ENCODE measurements around the gene NTN5. TPM values are rescaled to one million over a fixed set of nuclear protein-coding genes. Genes with fewer than 3 reads are reported as not detected.
A peak's percentile ranks its signal among the peaks of the same experiment; 100 is the strongest.

The NTN5 gene
- total and polyA plus RNA-seq, 12 donors: 0.11 to 2.4 (median 0.42) TPM; not detected in 3

GRCh38 chr19:48618916-48619691 lies 53.7 kb downstream of the NTN5 start, which contains the start of the genes RPL18 and SPHK2:
RPL18 (minus strand) TSS chr19:48619178; CDS start chr19:48619143, 35 bp downstream.
SPHK2 (plus strand) TSS chr19:48619506; CDS start chr19:48620515, 1,009 bp downstream.
- 0 to 1% (median 0%) methylated on average over 10 to 69 of the region's 69 CpGs for WGBS, 4 donors
- DNase-seq: peak; percentile 97 to 100 (median 98)
- Histone ChIP-seq H3K27me3 (no peaks in the 10 kb centered on the region), H3K27ac (peak within 1 kb of the TSS; percentile 84 to 96 (median 92)), H3K4me3 (peak within 1 kb of the TSS; percentile 38 to 97 (median 88)), H3K4me1 (replicated peaks in 1 of 2) (peaks cover 26 to 45% of the 10 kb centered on the region in 2 donors), H3K9me3 (replicated peaks in 1 of 3) (no peaks in the 10 kb centered on the region), H3K36me3 (replicated peaks in 1 of 2) (peaks cover 0 to 30% of the 10 kb centered on the region in 2 donors)
- intact Hi-C loops (cut with DNase I): no loop called here
- peak; percentile 86 to 98 for TF ChIP-seq POLR2A (IDR thresholded peaks at IDR 0.05)
- TF ChIP-seq CTCF (IDR thresholded peaks at IDR 0.05): peak in 1 of 6 experiments; percentile 14

- H3K27ac ChIP-seq: peak overlapping the region; percentile 47 to 96 (median 92)
- DNase-seq: peak in 5 of 7 donors; percentile 25 to 72 (median 50)
- H3K4me1 ChIP-seq (replicated peaks in 1 of 2): peaks cover 21 to 40% of the 10 kb centered on the region in 2 donors
- no peaks in the 10 kb centered on the region for H3K9me3 ChIP-seq (replicated peaks in 1 of 3)
- WGBS, 4 donors: 1 to 6% (median 2%) methylated on average over 10 to 18 of the region's 18 CpGs
- H3K27me3 ChIP-seq: no peaks in the 10 kb centered on the region
- intact Hi-C loops (cut with DNase I): no loop called here
- peak overlapping the region; percentile 38 to 97 (median 88) for H3K4me3 ChIP-seq
- peaks cover 0 to 30% of the 10 kb centered on the region in 2 donors for H3K36me3 ChIP-seq (replicated peaks in 1 of 2)
- TF ChIP-seq CTCF (IDR thresholded peaks at IDR 0.05): no peak
- TF ChIP-seq POLR2A (IDR thresholded peaks at IDR 0.05): no peak
Measured at GRCh38 chr19:48618278-48618915, 54.4 kb downstream of the NTN5 start.

- Histone ChIP-seq H3K27ac (peak overlapping the region in 2 of 5 donors; percentile 92 to 96), H3K4me3 (peak overlapping the region in 2 of 4 donors; percentile 82 to 97), H3K9me3 (replicated peaks in 1 of 3) (no peaks in the 10 kb centered on the region), H3K36me3 (replicated peaks in 1 of 2) (peaks cover 0 to 30% of the 10 kb centered on the region in 2 donors), H3K4me1 (replicated peaks in 1 of 2) (peaks cover 18 to 32% of the 10 kb centered on the region in 2 donors), H3K27me3 (no peaks in the 10 kb centered on the region)
- peak in 5 of 6 experiments; percentile 4 to 27 (median 14) for TF ChIP-seq CTCF (IDR thresholded peaks at IDR 0.05)
- no peak for TF ChIP-seq POLR2A (IDR thresholded peaks at IDR 0.05)
- WGBS, 4 donors: 48 to 54% (median 51%) methylated on average over 8 to 18 of the region's 18 CpGs
- intact Hi-C loops (cut with DNase I): no loop called here
- peak in 5 of 7 donors; percentile 27 to 68 (median 52) for DNase-seq
Measured at GRCh38 chr19:48617146-48617937, 55.5 kb downstream of the NTN5 start.
